Mucosa of descending colon (tissue), 3 donors: ENCODE data around the gene RPTOR. TPM values are rescaled to one million over a fixed set of nuclear protein-coding genes. Genes with fewer than 3 reads are reported as not detected.

Source experiments
- ATAC-seq: fragments of 200-7000 bp; cut with Tn5 transposase; one replicate; pipeline ENCODE4 v1.9.1; 2020; ENCODE audit warnings: mild to moderate bottlenecking, moderate library complexity
- DNase-seq, 3 donors: peaks; one replicate each; pipeline ENCODE4 v3.0.0-alpha.2; 2020
- H3K36me3 ChIP-seq: fragments of 200-600 bp; one replicate; pipeline ENCODE4 v1.8.0; 2021; ENCODE audit warnings: low read depth, mild to moderate bottlenecking
- H3K4me1 ChIP-seq: fragments of 200-600 bp; one replicate; pipeline ENCODE4 v1.8.0; 2021; ENCODE audit warnings: low read depth, mild to moderate bottlenecking
- H3K4me3 ChIP-seq: fragments of 200-600 bp; one replicate; pipeline ENCODE4 v1.8.0; 2021; ENCODE audit warnings: mild to moderate bottlenecking
- H3K9me3 ChIP-seq: fragments of 200-600 bp; one replicate; pipeline ENCODE4 v1.8.0; 2021; ENCODE audit warnings: mild to moderate bottlenecking
- intact Hi-C, 2 donors: fragments of 100-400 bp; cut with DNase I in 1 of 2; cut with micrococcal nuclease in 1 of 2; formaldehyde crosslinking; loops; one replicate each; pipeline versions ENCODE4 v1.11.0 to v1.11.1; 2022; cut with DNase I, micrococcal nuclease
- total RNA-seq, 3 donors: library from RNA; stranded (reverse); fragmentation: NEBNext Ultra II Directional in 2 of 3; extraction: Animal tissue kit (Norgen Biotek cat#: 25700) in 2 of 3; gene quantifications; one replicate each; pipeline versions ENCODE4 v1.2.1 to v1.2.4, GENCODE V29; 2021 to 2023
- TF ChIP-seq, protein P1 (sequence below): fragments of 200-600 bp; IDR thresholded peaks from one replicate; pipeline ENCODE4 v1.8.0; 2022; ENCODE audit warnings: antibody characterized with exemption, mild to moderate bottlenecking
- donor health status: DM: no; HTN: no; CAD: no; lungs with moderate emphysema.
- donor health status: DM: no; HTN: no; CAD: no.
- donor health status: DM: no; HTN: yes; CAD: no.

RPTOR gene
- total RNA-seq, 3 donors from 2014 or later: 30.5 to 44.4 (median 37.2) TPM

DNA sequence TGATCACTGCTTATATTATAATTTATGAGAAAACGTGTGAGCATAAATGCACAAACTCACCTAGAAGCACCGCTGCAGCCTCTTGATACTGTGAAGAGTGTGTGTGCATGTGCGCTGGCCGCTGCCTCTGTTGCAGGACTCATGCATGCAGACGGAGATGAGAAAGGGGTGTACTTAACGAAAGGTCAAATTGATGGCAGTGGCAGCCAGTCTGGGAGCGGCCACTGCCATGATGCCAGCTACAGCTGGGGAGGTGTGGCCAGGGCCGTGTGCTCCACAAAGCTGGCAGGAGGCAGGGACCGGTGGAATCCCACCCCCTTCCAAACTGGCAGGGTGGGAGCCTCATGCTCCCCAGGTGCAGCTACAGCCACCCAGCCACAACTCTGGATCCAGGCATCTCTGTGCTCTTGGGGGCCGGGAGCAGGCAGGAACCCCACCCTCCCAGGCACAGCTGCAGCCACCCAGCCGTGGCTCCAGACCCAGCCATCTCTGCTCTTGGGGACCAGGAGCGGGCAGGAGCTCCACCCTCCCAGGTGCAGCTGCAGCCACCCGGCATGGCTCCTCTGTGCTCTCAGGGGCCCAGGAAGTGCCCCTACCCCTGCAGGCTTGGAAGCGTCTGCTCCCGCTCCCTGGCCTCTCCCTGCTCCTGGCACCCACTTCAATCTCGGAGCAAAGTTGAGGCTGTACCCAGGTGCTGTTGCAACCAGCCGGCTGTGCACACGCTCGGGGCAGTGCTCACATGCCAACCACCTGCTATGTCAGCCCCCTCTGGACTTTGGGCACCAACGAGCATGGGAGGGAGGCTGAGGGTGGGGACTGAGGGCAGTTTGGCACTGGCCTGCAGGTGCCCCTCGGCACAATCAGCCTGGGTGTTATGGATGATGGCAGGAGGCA is 369.5 kb downstream of the RPTOR start:
- no peaks in the 10 kb centered on the region for H3K36me3 ChIP-seq
- DNase-seq (peak in 1 of 3 donors; percentile 50), ATAC-seq (no peak)
- no peak overlapping the region for H3K4me3 ChIP-seq
- TF ChIP-seq, protein P1, sequence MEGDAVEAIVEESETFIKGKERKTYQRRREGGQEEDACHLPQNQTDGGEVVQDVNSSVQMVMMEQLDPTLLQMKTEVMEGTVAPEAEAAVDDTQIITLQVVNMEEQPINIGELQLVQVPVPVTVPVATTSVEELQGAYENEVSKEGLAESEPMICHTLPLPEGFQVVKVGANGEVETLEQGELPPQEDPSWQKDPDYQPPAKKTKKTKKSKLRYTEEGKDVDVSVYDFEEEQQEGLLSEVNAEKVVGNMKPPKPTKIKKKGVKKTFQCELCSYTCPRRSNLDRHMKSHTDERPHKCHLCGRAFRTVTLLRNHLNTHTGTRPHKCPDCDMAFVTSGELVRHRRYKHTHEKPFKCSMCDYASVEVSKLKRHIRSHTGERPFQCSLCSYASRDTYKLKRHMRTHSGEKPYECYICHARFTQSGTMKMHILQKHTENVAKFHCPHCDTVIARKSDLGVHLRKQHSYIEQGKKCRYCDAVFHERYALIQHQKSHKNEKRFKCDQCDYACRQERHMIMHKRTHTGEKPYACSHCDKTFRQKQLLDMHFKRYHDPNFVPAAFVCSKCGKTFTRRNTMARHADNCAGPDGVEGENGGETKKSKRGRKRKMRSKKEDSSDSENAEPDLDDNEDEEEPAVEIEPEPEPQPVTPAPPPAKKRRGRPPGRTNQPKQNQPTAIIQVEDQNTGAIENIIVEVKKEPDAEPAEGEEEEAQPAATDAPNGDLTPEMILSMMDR: no peak
- H3K4me1 ChIP-seq: no peaks in the 10 kb centered on the region
- intact Hi-C loops: no loop called here
- H3K9me3 ChIP-seq: no peaks in the 10 kb centered on the region

- no peak for DNase-seq
- no peaks in the 10 kb centered on the region for H3K9me3 ChIP-seq
- no peaks in the 10 kb centered on the region for H3K4me1 ChIP-seq
- no peak for ATAC-seq
- intact Hi-C loops: no loop called here
- H3K4me3 ChIP-seq: no peak overlapping the region
- TF ChIP-seq, protein P1: no peak
- no peaks in the 10 kb centered on the region for H3K36me3 ChIP-seq
These were observed 371.6 kb downstream of the RPTOR start for GRCh38 chr17:80916246-80916645.

GRCh38 chr17:80917716-80918560 is 373.3 kb downstream of the RPTOR start:
- TF ChIP-seq, protein P1: no peak
- Histone ChIP-seq H3K36me3 (no peaks in the 10 kb centered on the region), H3K4me1 (no peaks in the 10 kb centered on the region), H3K4me3 (no peak overlapping the region), H3K9me3 (no peaks in the 10 kb centered on the region)
- intact Hi-C loops: no loop called here
- DNase-seq (no peak), ATAC-seq (no peak)

DNA sequence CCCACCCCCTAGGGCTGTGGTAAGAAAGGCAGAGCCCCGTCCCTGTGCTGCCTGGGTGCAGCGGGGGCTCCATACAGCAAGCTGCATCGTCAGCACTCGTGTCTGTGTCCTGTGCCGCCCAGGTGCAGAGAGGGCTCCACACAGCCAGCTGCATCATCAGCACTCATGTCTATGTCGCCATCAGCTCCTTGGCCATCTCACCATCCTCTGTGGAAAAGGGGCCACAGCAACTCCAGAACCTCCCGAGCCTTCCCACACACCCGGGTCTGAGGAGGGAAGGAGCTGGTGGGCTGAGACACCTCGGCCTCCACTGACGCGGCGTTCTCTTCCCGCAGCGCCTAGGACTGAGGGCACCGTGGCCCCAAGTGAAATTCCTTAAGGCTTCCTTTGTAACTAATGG is 374.1 kb downstream of the RPTOR start:
- H3K4me1 ChIP-seq: no peaks in the 10 kb centered on the region
- intact Hi-C loops: no loop called here
- H3K4me3 ChIP-seq: no peak overlapping the region
- no peaks in the 10 kb centered on the region for H3K36me3 ChIP-seq
- no peaks in the 10 kb centered on the region for H3K9me3 ChIP-seq
- ATAC-seq (no peak), DNase-seq (no peak)
- TF ChIP-seq, protein P1: no peak

DNA sequence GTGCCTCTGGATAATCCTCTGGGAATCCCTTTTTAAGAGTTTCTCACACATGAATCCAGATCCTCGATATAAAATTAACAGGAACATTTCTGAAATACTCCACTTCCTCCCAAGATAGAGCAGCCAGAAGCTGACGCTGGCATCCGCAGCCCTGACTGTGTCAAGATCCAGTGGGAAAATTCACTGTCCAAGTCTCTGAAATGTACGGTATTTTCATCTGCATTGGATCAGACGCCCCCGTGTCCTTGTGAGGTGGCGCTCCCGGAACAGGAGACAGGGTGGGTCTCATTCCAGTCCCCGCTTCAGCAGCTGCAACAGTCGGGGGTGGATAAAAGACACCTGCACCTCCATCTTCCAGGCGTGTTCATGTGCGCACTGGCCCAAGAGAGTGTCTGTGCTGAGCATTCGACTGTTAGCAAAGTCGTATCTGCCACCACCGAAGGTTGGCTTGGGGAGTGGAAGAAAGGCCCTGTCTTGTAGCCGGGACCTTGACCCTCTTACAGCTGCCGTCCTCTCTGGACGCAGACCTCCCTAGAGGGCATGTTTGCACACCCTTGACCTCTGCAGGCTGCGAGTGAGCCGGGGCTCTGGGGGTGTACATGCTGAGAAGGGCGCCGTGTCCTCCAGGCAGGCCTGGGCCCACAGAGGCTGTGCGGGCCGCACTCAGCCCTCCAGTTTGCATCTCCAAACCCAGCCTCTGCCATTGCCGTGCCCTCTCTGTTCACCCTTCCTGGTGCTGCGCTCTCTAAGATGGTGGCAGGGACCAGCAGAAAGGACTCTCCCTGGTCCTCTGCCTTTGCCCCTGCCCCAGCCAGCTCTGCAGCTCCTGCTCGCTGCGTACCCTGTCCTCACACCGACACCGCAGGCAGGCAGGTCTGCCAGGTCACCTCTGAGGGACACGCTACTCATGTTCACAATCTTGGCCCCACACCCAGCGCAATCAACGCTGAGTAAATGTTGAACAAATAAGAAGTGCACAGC is 375.0 kb downstream of the RPTOR start:
- ATAC-seq: no peak
- no peaks in the 10 kb centered on the region for H3K9me3 ChIP-seq
- no peaks in the 10 kb centered on the region for H3K4me1 ChIP-seq
- intact Hi-C loops: no loop called here
- H3K4me3 ChIP-seq: no peak overlapping the region
- H3K36me3 ChIP-seq: no peaks in the 10 kb centered on the region
- TF ChIP-seq, protein P1: no peak
- no peak for DNase-seq
